Astrocyte of the cerebellum (primary cell): ENCODE measurements around the gene BRI3.

ENCODE experiments used
- DNase-seq: peaks from one replicate; pipeline ENCODE4 v3.0.0-alpha.2; 2011; ENCODE audit warnings: low read depth
- H3K4me3 ChIP-seq: 2 replicates; pipeline ENCODE4 v1.5.1; 2011; ENCODE audit warnings: mild to moderate bottlenecking, low read depth, low read length, moderate library complexity
- CTCF ChIP-seq: IDR thresholded peaks from 2 replicates; pipeline ENCODE4 v1.5.1; 2012; ENCODE audit warnings: low read length, low read depth, moderate library complexity, mild to moderate bottlenecking; ENCODE audit errors: missing control alignments
- in situ Hi-C: cut with HindIII; loops from 2 replicates; pipeline ENCODE4 v1.10.0; 2017; ENCODE audit warnings: low sequenced_read_pairs

BRI3 gene

GRCh38 chr7:98339043-98339442 is 57.6 kb downstream of the BRI3 start:
- no peak for DNase-seq
- no peak for TF ChIP-seq CTCF
- in situ Hi-C loops, result no loop called here
- H3K4me3 ChIP-seq, result no peak overlapping the region

DNA sequence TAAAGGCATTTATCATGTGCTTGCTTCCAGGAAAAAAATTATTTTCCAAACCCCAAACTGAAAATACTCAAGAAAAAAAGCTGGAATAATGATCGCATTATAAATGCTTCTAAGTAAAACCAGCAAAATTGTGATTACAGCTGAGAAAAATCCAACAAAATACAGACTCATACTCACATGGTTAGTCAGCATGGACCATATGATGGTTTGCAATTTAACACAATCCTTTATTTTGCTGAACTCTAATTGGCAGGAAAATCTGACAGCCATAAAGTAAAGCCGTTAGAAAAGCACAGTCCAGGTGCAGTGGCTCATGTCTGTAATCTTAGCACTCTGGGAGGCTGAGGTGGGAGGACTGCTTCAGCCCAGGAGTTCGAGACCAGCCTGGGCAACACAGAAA is 59.6 kb downstream of the BRI3 start:
- no peak for DNase-seq
- in situ Hi-C loops, result no loop called here
- no peak overlapping the region for H3K4me3 ChIP-seq
- TF ChIP-seq CTCF, result no peak
